ENCODE measurements around the gene SH2D5.

- TF ChIP-seq CTCF (conservative IDR thresholded peaks at IDR 0.05; ENCODE audit: low read depth, low read length) = no peak
- TF ChIP-seq EZH2 (IDR thresholded peaks at IDR 0.05; ENCODE audit: borderline replicate concordance, low read depth, low read length, poor library complexity, severe bottlenecking) = no peak
These were observed 48.4 kb downstream of the SH2D5 start for GRCh38 chr1:20684050-20684620.

All from A673 (cell line).